K562 (cell line): ENCODE measurements around the gene SNX27. TPM values are rescaled to one million over a fixed set of nuclear protein-coding genes. Genes with fewer than 3 reads are reported as not detected.

Experiments
- ATAC-seq: fragments of 200-7000 bp; cut with Tn5 transposase; 3 replicates; pipeline ENCODE4 v1.9.1; 2020; ENCODE audit warnings: moderate library complexity
- BruUV-seq: library from RNA; stranded (reverse); fragments of 400-500 nt; replicated peaks from 2 replicates; lab custom pipeline; 2021; lab: Mats Ljungman, UMichigan
- CTCF ChIA-PET: fragments of 300-600 bp; formaldehyde crosslinking; extraction: SDS; loops from one replicate; lab custom pipeline; 2021; ENCODE audit warnings: low intra/inter-chr PET ratio; lab: Yijun Ruan, JAX
- POLR2A ChIA-PET: fragments of 300-600, 350-650 bp; sonication (Branson Sonifier 250); formaldehyde crosslinking; extraction: SDS; loops from one replicate; lab custom pipeline; 2021; ENCODE audit warnings: antibody characterized with exemption, inconsistent platforms; lab: Yijun Ruan, JAX
- DNase-seq, 4 experiments: peaks; one replicate each; pipeline versions ENCODE4 v3.0.0 to v3.0.0-alpha.2; 2011 to 2018; ENCODE audit warnings: low spot score in 3 of 4, mixed read lengths in 3 of 4; ENCODE audit errors: extremely low read depth in 1 of 4
- FAIRE-seq: peaks from 2 replicates; lab custom pipeline; 2011; peaks lifted over from hg19 to GRCh38; lab: Jason Lieb, UNC
- H2AFZ ChIP-seq: 2 replicates; pipeline ENCODE4 v1.6.0; 2011; ENCODE audit warnings: low read depth, low read length, control low read depth, inconsistent platforms
- H3K27ac ChIP-seq: fragments of 200-600 bp; 3 replicates; pipeline ENCODE4 v1.8.0; 2011; ENCODE audit warnings: low read depth, mild to moderate bottlenecking, control low read depth, inconsistent platforms, low read length, moderate library complexity, mixed read lengths; ENCODE audit errors: extremely low read depth
- H3K27me3 ChIP-seq, 2 experiments: fragments of 300-600 bp in 1 of 2; 2 replicates in 1 of 2; 3 replicates in 1 of 2; pipeline versions ENCODE4 v1.6.0 to v1.8.0; 2011; ENCODE audit warnings: inconsistent platforms in 2 of 2, low read length in 2 of 2, mild to moderate bottlenecking in 1 of 2, mixed read lengths in 1 of 2, moderate library complexity in 1 of 2; ENCODE audit not compliant: control insufficient read depth in 2 of 2, insufficient read depth in 2 of 2
- H3K36me3 ChIP-seq: fragments of 300-600 bp; 3 replicates; pipeline ENCODE4 v1.8.0; 2011; ENCODE audit warnings: mild to moderate bottlenecking, low read length, inconsistent platforms; ENCODE audit not compliant: control insufficient read depth, insufficient read depth
- H3K4me1 ChIP-seq, 2 experiments: fragments of 200-600 bp in 1 of 2; replicated peaks in 1 of 2; 2 replicates in 1 of 2; 3 replicates in 1 of 2; pipeline versions ENCODE4 v1.5.1 to v1.8.0; 2011; ENCODE audit warnings: inconsistent platforms in 2 of 2, low read length in 2 of 2, mild to moderate bottlenecking in 1 of 2, mixed read lengths in 1 of 2, moderate library complexity in 1 of 2; ENCODE audit not compliant: control insufficient read depth in 2 of 2, insufficient read depth in 2 of 2
- H3K4me2 ChIP-seq: 2 replicates; pipeline ENCODE4 v1.6.1; 2011; ENCODE audit warnings: low read length, control low read depth, inconsistent platforms, mixed read lengths; ENCODE audit not compliant: insufficient read depth
- H3K4me3 ChIP-seq: fragments of 200-600 bp; sonication (generic), shearing (Covaris generic); 2 replicates; pipeline ENCODE4 v1.5.1; 2016; ENCODE audit warnings: control low read depth, inconsistent platforms
- H3K79me2 ChIP-seq: fragments of 200-600 bp; 3 replicates; pipeline ENCODE4 v1.8.0; 2011; ENCODE audit warnings: low read length, inconsistent platforms; ENCODE audit not compliant: control insufficient read depth, insufficient read depth
- H3K9ac ChIP-seq, 2 experiments: 2 replicates each; pipeline versions ENCODE4 v1.6.0 to v1.6.1; 2011; ENCODE audit warnings: low read depth in 2 of 2, low read length in 2 of 2, control low read depth in 1 of 2, inconsistent platforms in 1 of 2, mild to moderate bottlenecking in 1 of 2, mixed read lengths in 1 of 2; ENCODE audit not compliant: insufficient read depth in 1 of 2
- H3K9me1 ChIP-seq: one replicate; pipeline ENCODE4 v1.6.0; 2011; ENCODE audit warnings: inconsistent platforms, mild to moderate bottlenecking, low read length, moderate library complexity; ENCODE audit not compliant: control insufficient read depth, insufficient read depth
- H3K9me3 ChIP-seq: replicated peaks from 2 replicates; pipeline ENCODE4 v1.5.1; 2011; ENCODE audit warnings: low read depth, low read length, inconsistent platforms; ENCODE audit not compliant: control insufficient read depth, insufficient read depth
- H4K20me1 ChIP-seq: replicated peaks from 2 replicates; pipeline ENCODE4 v1.6.1; 2011; ENCODE audit warnings: low read length, inconsistent platforms, mixed read lengths; ENCODE audit not compliant: control insufficient read depth, insufficient read depth
- L3MBTL2 ChIP-seq: fragments of 450-650 bp; IDR thresholded peaks from 2 replicates; pipeline ENCODE4 v1.6.1; 2016; ENCODE audit warnings: mild to moderate bottlenecking, moderate library complexity
- NFYB ChIP-seq: IDR thresholded peaks from 2 replicates; pipeline ENCODE4 v1.6.1; 2011; ENCODE audit warnings: mild to moderate bottlenecking, moderate library complexity; ENCODE audit not compliant: insufficient read length; ENCODE audit errors: extremely low read depth
- PTTG1 ChIP-seq: fragments of 450-650 bp; IDR thresholded peaks from 2 replicates; pipeline ENCODE4 v1.6.1; 2016; ENCODE audit warnings: low read depth, mild to moderate bottlenecking, missing genetic modification characterization, missing compliant biosample characterization
- SRSF9 ChIP-seq: fragments of 200-400 bp; formaldehyde crosslinking; IDR thresholded peaks from 2 replicates; pipeline ENCODE4 v1.6.1; 2017; ENCODE audit warnings: low read depth, low read length, borderline replicate concordance
- TBL1XR1 ChIP-seq, 2 experiments: IDR thresholded peaks; 2 replicates each; pipeline ENCODE4 v1.6.1; 2012; ENCODE audit warnings: improper control_type of control experiment in 2 of 2, low read length in 2 of 2, mild to moderate bottlenecking in 1 of 2
- whole genome bisulfite sequencing: fragments of 100-300 bp; shearing (Covaris generic); methylation state at CpG from one replicate; pipeline ENCODE4 v1.1.6; 2016; ENCODE audit warnings: low coverage, mixed read lengths; ENCODE audit not compliant: insufficient coverage; ENCODE audit errors: missing lambda C conversion rate; 5-methylcytosine and 5-hydroxymethylcytosine counted together
- in situ Hi-C: fragments of 300-500 bp; cut with MboI; formaldehyde crosslinking; loops from 4 replicates; pipeline ENCODE4 v1.15.0; 2018; ENCODE audit warnings: inconsistent platforms, mixed read lengths
- intact Hi-C: fragments of 100-400 bp; cut with micrococcal nuclease; formaldehyde crosslinking; loops from 2 replicates; pipeline ENCODE4 v1.14.2; 2022
- polyA plus RNA-seq, 8 experiments: library from polyadenylated mRNA; depleted of rRNA in 4 of 8; stranded (reverse) in 5 of 8; unstranded in 3 of 8; fragments of >200 nt; fragmentation: Nextera tagmentation in 2 of 8; fragmentation: Illumina TruSeq in 1 of 8; extraction: Ambion mirVana in 2 of 8; extraction: Trizol in 1 of 8; gene quantifications; 2 replicates each; pipeline versions ENCODE4 v1.2.1 to v1.2.3, GENCODE V29; 2011 to 2014; ENCODE audit warnings: inconsistent platforms in 1 of 8, missing spikeins in 1 of 8
- total RNA-seq, 7 experiments: library from RNA; depleted of rRNA in 6 of 7; stranded (reverse); fragments of >200 nt in 6 of 7; fragmentation: Illumina TruSeq in 2 of 7; extraction: Trizol in 2 of 7; gene quantifications; 2 replicates each; pipeline versions ENCODE4 v1.2.1 to v1.2.3, GENCODE V29; 2011 to 2021; ENCODE audit warnings: low replicate concordance in 1 of 7
- TF ChIP-seq, protein P1 (sequence below): sonication (generic); formaldehyde crosslinking; IDR thresholded peaks from 2 replicates; pipeline ENCODE4 v1.9.0; 2022; ENCODE audit warnings: mild to moderate bottlenecking, missing genetic modification reagents

The SNX27 gene
- total and polyA plus RNA-seq, 9 of the 15 experiments (the other 6 are each of a cell fraction or from before 2014, with no cell fraction given): 4.5 to 18.7 (median 10.1) TPM

DNA sequence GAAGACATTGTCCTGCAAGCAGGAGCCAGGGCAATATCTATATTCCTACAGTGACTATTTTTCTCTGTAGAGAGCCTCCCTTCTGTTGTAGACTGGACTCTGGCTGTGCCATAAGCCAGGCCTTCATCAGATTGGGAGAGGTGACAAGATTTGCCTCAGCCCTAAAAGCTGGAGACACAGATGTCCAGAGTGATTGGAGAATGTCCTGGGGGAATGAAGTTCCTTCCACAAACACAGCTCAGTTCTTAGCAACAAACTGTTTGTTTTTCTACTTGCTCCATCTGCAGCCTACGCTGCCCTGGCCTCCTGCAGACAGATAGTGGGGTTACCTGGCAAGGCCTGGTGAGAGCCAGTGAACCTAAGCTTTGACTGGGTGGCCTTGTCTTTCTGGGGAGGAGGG lies 29.9 kb upstream of the SNX27 start:
- H3K4me1 ChIP-seq: peaks cover 3 to 25% of the 10 kb centered on the region in 2 experiments; a peak in 3 of 5 replicates
- ATAC-seq (no peak; the same call in 2 of the 3 replicates), FAIRE-seq (no peak), DNase-seq (no peak)
- no peaks in the 10 kb centered on the region for H3K9me3 ChIP-seq
- WGBS: 73% methylated on average over 1 of the region's 1 CpG
- H3K27me3 ChIP-seq: no peaks in the 10 kb centered on the region
- no peaks in the 10 kb centered on the region for H3K79me2 ChIP-seq
- ChIA-PET CTCF (no interaction called here), POLR2A (interaction anchor here (0.7 to 1.5 kb wide), 3 partner anchors 9 to 109 kb away, joined by 3 to 8 read pairs (median 5); no protein-coding TSS in a partner anchor)
- intact Hi-C loops: no loop called here
- H3K4me3 ChIP-seq: no peak overlapping the region
- no peak overlapping the region for H3K27ac ChIP-seq
- no peak for TF ChIP-seq L3MBTL2
- TF ChIP-seq SRSF9: no peak
- TF ChIP-seq TBL1XR1 (IDR thresholded peaks at IDR 0.05; ENCODE audit: low read length in 2 of 2): no peak
- TF ChIP-seq, protein P1, sequence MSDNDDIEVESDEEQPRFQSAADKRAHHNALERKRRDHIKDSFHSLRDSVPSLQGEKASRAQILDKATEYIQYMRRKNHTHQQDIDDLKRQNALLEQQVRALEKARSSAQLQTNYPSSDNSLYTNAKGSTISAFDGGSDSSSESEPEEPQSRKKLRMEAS: no peak
- no peak overlapping the region for H3K4me2 ChIP-seq
- no peak overlapping the region for H2AFZ ChIP-seq
- H3K9ac ChIP-seq: peak overlapping the region in 1 of 2 experiments; percentile 70; a peak in 2 of 4 replicates
- no TSS peak for BruUV-seq
- H4K20me1 ChIP-seq: no peaks in the 10 kb centered on the region
- in situ Hi-C loops: no loop called here
- no peaks in the 10 kb centered on the region for H3K36me3 ChIP-seq
- H3K9me1 ChIP-seq: no peaks in the 10 kb centered on the region

DNA sequence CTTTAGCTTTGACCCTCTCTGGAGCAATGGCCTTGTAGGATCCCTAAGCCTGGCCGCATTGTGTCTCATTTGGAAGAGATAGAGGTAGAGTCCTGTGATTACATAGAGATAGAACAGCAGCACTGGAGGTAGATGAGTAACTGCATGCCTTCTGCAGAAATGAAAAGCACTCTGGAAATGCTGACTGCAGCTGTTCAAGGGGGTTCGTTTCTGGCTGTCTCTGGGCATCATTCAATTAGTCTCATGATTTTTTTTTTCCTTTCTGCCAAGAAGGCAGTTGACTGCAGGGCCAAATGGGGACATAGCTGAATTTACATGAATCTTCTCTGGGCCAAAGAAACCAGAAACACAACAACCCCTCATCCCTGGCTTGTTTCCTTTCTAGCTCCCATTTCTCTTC lies 28.1 kb upstream of the SNX27 start:
- no peak for ATAC-seq
- 4% methylated on average over 2 of the region's 2 CpGs for WGBS
- H3K9me1 ChIP-seq: no peaks in the 10 kb centered on the region
- peaks cover 3 to 21% of the 10 kb centered on the region in 2 experiments; a peak in 3 of 5 replicates for H3K4me1 ChIP-seq
- H3K4me2 ChIP-seq: no peak overlapping the region; the same call in 1 of the 2 replicates
- CTCF ChIA-PET: no interaction called here
- intact Hi-C loops: no loop called here
- no peaks in the 10 kb centered on the region for H3K36me3 ChIP-seq
- no peaks in the 10 kb centered on the region for H3K79me2 ChIP-seq
- no peaks in the 10 kb centered on the region for H3K9me3 ChIP-seq
- no peak overlapping the region for H3K27ac ChIP-seq
- no peak overlapping the region for H3K9ac ChIP-seq
- H3K4me3 ChIP-seq: no peak overlapping the region
- no peaks in the 10 kb centered on the region for H4K20me1 ChIP-seq
- no peaks in the 10 kb centered on the region for H3K27me3 ChIP-seq
- TF ChIP-seq PTTG1 (tag): 0 out of 2 replicates have a peak, but pooled peaks have one; percentile 27
- no peak for TF ChIP-seq NFYB
- TF ChIP-seq, all 486 proteins: peak for 1
- in situ Hi-C loops: no loop called here
- BruUV-seq: no TSS peak
- POLR2A ChIA-PET: interaction anchor here (1.4 kb wide), 1 partner anchor 9 kb away, joined by 4 read pairs; no protein-coding TSS in a partner anchor
- H2AFZ ChIP-seq: peak overlapping the region; percentile 53
- DNase-seq: no peak
- FAIRE-seq: no peak
